ENCODE data around the gene GMDS. TPM values are rescaled to one million over a fixed set of nuclear protein-coding genes. Genes with fewer than 3 reads are reported as not detected.

The GMDS gene
- total and polyA plus RNA-seq, 2 of the 8 experiments (the other 6 are each of a cell fraction or from before 2014, with no cell fraction given) = 16.8 to 50.0 TPM

GRCh38 chr6:2215342-2215741 is 30.1 kb downstream of the GMDS start:
- H3K4me2 ChIP-seq (ENCODE audit: insufficient read depth in 1 of 2, low read depth in 2 of 2, low read length in 2 of 2) = no peak overlapping the region
- ChIA-PET POLR2A (ENCODE audit: partially characterized antibody) (no interaction called here), CTCF (ENCODE audit: partially characterized antibody) (interaction anchor here (1.1 to 1.6 kb wide), 2 partner anchors 13 to 31 kb away, joined by 3 to 5 read pairs; no protein-coding TSS in a partner anchor)
- TF ChIP-seq RNF2 (IDR thresholded peaks at IDR 0.05; ENCODE audit: borderline replicate concordance, low read depth, low read length, missing control alignments, poor library complexity, severe bottlenecking) (no peak), ATF3 (IDR thresholded peaks at IDR 0.05; ENCODE audit: insufficient read depth, low read depth, low read length) (no peak), USF2 (IDR thresholded peaks at IDR 0.05; ENCODE audit: low read length) (no peak), ATF2 (IDR thresholded peaks at IDR 0.05; ENCODE audit: low read length) (no peak), TBP (IDR thresholded peaks at IDR 0.05; ENCODE audit: low read depth, low read length) (no peak), KDM4A (IDR thresholded peaks at IDR 0.05; ENCODE audit: low read depth, low read length, severe bottlenecking) (no peak), GTF2F1 (IDR thresholded peaks at IDR 0.05; ENCODE audit: borderline replicate concordance, low read depth, low read length) (no peak), SIX5 (IDR thresholded peaks at IDR 0.05; ENCODE audit: low read depth, low read length) (no peak), RXRA (IDR thresholded peaks at IDR 0.05; ENCODE audit: insufficient read depth, low read depth, low read length) (no peak), RFX5 (IDR thresholded peaks at IDR 0.05; ENCODE audit: borderline replicate concordance, low read depth, low read length) (no peak)

More at GRCh38 chr6:2215342-2215741, 30.1 kb downstream of the GMDS start:
- H3K56ac ChIP-seq (replicated peaks; ENCODE audit: insufficient read length, low read depth, low read length) = no peak overlapping the region
- H3K27ac ChIP-seq (ENCODE audit: low read depth, low read length) = no peak overlapping the region
- peaks cover 0 to 6% (median 3%) of the 10 kb centered on the region in 4 experiments; a peak in 5 of 7 replicates for H3K4me1 ChIP-seq (replicated peaks in 1 of 4; ENCODE audit: control insufficient read depth in 3 of 4, insufficient read depth in 4 of 4, low read length in 3 of 4)
- no peak overlapping the region for H4K5ac ChIP-seq (ENCODE audit: insufficient read length, low read depth, low read length)
- H2AK5ac ChIP-seq (ENCODE audit: low read depth, low read length) = no peak overlapping the region
- H2BK5ac ChIP-seq (ENCODE audit: low read depth, low read length) = no peak overlapping the region
- H3K27me3 ChIP-seq (replicated peaks in 1 of 4; ENCODE audit: control insufficient read depth in 3 of 4, extremely low read depth in 1 of 4, insufficient read depth in 3 of 4, low read length in 3 of 4) = no peaks in the 10 kb centered on the region
- H3K79me1 ChIP-seq (ENCODE audit: low read depth, low read length) = no peaks in the 10 kb centered on the region; the same call in 1 of the 2 replicates
- H3K9me3 ChIP-seq (ENCODE audit: insufficient read depth in 2 of 2, low read depth in 1 of 2, low read length in 1 of 2) = no peaks in the 10 kb centered on the region
- H4K20me1 ChIP-seq (replicated peaks in 1 of 2; ENCODE audit: control insufficient read depth in 1 of 2, insufficient read depth in 2 of 2, low read length in 2 of 2) = peaks cover 2% of the 10 kb centered on the region in 2 experiments
- WGBS, 2 experiments (ENCODE audit: extremely low coverage in 1 of 2, insufficient coverage in 1 of 2, insufficient read length in 1 of 2, insufficient replicate concordance in 2 of 2, low coverage in 1 of 2, low lambda C conversion rate in 2 of 2, missing lambda C conversion rate in 1 of 2) = 80% methylated on average over 3 of the region's 3 CpGs; no CpG with 5 or more reads in 1 of the 2 experiments
- no peak overlapping the region for H4K8ac ChIP-seq (ENCODE audit: extremely low read depth, insufficient read depth, low read length)
- H2BK15ac ChIP-seq (ENCODE audit: low read length) = no peak overlapping the region
- H3K14ac ChIP-seq (ENCODE audit: insufficient read length) = no peak overlapping the region
- H3K36me3 ChIP-seq (ENCODE audit: control insufficient read depth in 2 of 4, insufficient read depth in 4 of 4, low read length in 3 of 4) = no peaks in the 10 kb centered on the region
- no peak overlapping the region for H3K4ac ChIP-seq (replicated peaks; ENCODE audit: insufficient read length, low read depth, low read length)
- H3K18ac ChIP-seq (ENCODE audit: extremely low read depth, low read length) = no peak overlapping the region
- H2BK120ac ChIP-seq (replicated peaks; ENCODE audit: low read depth, low read length) = no peak overlapping the region
- no peak overlapping the region for H3K4me3 ChIP-seq (ENCODE audit: extremely low read depth in 1 of 4, insufficient read depth in 2 of 4, low read depth in 3 of 4, low read length in 4 of 4)
- peaks cover 0 to 22% of the 10 kb centered on the region in 2 experiments; a peak in 2 of 4 replicates for H3K79me2 ChIP-seq (ENCODE audit: control insufficient read depth in 1 of 2, insufficient read depth in 2 of 2, low read length in 2 of 2)
- H4K91ac ChIP-seq (replicated peaks; ENCODE audit: insufficient read length, low read length) = no peak overlapping the region
- no peak overlapping the region for H2BK12ac ChIP-seq (ENCODE audit: low read depth, low read length)
- FAIRE-seq (no peak), DNase-seq (ENCODE audit: low read depth in 1 of 2, low spot score in 2 of 2) (no peak)
- H2AFZ ChIP-seq (ENCODE audit: low read length) = no peak overlapping the region
- no peak overlapping the region for H2BK20ac ChIP-seq (ENCODE audit: low read length)
- H3K9ac ChIP-seq (replicated peaks in 1 of 4; ENCODE audit: extremely low read depth in 1 of 4, low read depth in 3 of 4, low read length in 3 of 4) = no peak overlapping the region
- H3K23ac ChIP-seq (ENCODE audit: insufficient read length) = no peak overlapping the region
- H3K23me2 ChIP-seq (ENCODE audit: low read depth, low read length) = no peaks in the 10 kb centered on the region
